Fibroblast of mammary gland (primary cell): ENCODE data around the gene TMEM184C.

ENCODE experiments used
- DNase-seq: peaks from one replicate; pipeline ENCODE4 v3.0.0-alpha.2; 2010; ENCODE audit warnings: low read depth
- H3K4me3 ChIP-seq: 2 replicates; pipeline ENCODE4 v1.5.1; 2011; ENCODE audit warnings: low read depth, mild to moderate bottlenecking, low read length, moderate library complexity; ENCODE audit not compliant: control insufficient read depth
- TF ChIP-seq, protein P1 (sequence below): conservative IDR thresholded peaks from 2 replicates; pipeline ENCODE4 v1.5.1; 2011; ENCODE audit warnings: low read depth, low read length, inconsistent platforms; ENCODE audit not compliant: control insufficient read depth, insufficient read depth

TMEM184C gene

DNA sequence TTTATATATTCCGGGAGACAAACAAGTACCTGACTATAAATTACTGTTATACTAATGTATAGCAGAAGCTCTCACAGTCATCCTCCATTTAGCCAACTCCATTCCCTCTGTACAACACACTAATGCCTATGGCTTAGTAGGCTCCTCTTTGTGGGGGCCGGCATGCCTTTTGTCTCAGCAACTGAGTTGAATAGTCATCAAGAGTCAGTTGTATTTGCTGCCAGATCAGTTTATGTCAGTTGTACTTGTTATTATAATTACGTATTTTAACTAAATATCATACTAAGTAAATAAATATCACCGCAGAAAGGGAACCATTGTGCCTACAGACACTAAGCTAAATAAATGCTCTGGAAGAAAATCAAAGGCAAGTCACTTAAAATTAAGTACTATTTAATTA lies 56.9 kb downstream of the TMEM184C start:
- H3K4me3 ChIP-seq: no peak overlapping the region
- TF ChIP-seq, protein P1, sequence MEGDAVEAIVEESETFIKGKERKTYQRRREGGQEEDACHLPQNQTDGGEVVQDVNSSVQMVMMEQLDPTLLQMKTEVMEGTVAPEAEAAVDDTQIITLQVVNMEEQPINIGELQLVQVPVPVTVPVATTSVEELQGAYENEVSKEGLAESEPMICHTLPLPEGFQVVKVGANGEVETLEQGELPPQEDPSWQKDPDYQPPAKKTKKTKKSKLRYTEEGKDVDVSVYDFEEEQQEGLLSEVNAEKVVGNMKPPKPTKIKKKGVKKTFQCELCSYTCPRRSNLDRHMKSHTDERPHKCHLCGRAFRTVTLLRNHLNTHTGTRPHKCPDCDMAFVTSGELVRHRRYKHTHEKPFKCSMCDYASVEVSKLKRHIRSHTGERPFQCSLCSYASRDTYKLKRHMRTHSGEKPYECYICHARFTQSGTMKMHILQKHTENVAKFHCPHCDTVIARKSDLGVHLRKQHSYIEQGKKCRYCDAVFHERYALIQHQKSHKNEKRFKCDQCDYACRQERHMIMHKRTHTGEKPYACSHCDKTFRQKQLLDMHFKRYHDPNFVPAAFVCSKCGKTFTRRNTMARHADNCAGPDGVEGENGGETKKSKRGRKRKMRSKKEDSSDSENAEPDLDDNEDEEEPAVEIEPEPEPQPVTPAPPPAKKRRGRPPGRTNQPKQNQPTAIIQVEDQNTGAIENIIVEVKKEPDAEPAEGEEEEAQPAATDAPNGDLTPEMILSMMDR: no peak
- no peak for DNase-seq

DNA sequence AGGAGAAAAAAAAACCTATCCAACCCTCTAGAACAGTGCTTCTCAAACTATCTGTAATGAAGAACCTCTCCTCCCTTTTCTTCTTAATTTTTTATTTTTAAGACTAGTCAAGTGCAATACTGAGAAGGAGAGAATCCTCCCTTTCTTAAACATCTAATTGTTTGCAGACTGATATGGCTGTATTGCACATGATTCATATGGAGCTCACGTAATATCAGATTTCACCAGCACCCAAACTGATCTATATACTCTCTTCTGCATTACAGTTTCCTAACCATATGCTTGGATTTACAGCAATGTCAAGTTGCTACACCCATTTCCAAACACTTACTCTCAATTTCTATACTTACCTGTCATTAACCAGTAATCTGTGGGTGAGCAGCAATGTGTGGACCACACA lies 57.3 kb downstream of the TMEM184C start:
- TF ChIP-seq, protein P1: no peak
- H3K4me3 ChIP-seq: no peak overlapping the region
- peak; percentile 46 for DNase-seq

DNA sequence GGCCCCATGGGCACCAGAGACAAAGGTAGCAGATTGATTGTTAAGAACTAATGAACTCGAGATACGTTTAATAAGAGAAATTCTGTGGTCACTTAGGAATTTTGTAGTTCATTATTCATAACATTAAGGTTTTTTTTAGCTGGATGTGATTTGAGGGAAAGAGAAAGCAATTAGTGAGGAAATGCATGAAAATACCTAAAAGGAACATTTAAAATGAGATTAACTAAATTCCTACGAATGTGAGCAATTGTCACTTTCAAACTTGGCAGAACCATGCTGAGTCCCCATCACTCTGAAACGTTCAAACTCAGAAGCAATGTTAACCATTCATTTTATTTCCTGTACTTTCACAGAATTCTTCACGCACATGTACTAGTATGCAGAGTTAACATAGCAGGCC lies 60.9 kb downstream of the TMEM184C start:
- H3K4me3 ChIP-seq: no peak overlapping the region
- no peak for DNase-seq
- TF ChIP-seq, protein P1: no peak

DNA sequence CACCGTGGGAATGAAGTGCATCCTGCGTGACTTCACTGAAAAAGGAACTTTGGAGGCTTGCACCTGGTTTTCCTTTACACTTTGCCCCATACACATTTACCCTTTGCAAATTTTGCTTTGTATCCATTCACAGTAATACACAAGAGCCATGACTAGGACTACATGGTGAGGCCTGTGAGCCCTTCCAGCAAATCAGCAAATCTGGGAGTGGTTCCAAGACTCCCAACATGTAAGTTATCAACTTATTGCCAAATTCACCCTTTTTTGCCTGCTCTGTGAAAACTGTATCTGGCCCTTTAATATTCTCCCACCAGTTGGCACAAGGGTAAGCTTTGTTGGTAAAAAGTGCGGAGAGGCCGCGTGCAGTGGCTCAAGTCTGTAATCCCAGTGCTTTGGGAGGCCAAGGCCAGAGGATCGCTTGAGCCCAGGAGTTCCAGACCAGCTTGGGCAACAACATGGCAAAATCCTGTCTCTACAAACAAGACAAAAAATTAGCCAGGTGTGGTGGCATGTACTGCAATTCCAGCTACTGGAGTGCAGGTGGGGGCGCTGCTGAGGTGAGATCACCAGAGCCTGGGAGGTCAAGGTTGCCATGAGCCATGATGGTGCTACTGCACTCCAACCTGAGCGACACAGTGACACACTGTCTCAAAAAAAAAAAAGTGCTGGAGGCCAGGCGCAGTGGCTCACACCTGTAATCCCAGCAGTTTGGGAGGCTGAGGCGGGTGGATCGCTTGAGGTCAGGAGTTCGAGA lies 61.8 kb downstream of the TMEM184C start:
- TF ChIP-seq, protein P1: no peak
- DNase-seq: peak; percentile 49

DNA sequence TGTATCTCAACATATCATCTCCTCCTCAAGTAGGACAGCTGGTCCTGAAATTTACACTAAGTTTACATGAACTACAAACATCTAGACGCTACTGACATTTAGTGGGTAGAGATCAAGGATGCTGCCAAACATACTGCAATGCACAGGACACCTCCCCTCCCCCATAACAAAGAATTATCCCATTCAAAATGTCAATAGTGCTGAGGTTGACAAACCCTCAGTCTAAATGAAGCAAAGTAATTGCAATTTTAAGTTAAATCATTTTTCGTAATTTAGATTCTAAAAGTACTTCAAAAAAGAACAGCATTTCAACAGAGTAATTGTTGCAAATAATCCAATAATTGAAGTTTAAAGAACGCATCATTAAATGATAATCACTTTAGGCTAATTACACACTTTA lies 65.6 kb downstream of the TMEM184C start:
- TF ChIP-seq, protein P1: no peak
- H3K4me3 ChIP-seq: peak overlapping the region; percentile 90
- no peak for DNase-seq

More for the DNA sequence above, 61.8 kb downstream of the TMEM184C start:
- no peak overlapping the region for H3K4me3 ChIP-seq

DNA sequence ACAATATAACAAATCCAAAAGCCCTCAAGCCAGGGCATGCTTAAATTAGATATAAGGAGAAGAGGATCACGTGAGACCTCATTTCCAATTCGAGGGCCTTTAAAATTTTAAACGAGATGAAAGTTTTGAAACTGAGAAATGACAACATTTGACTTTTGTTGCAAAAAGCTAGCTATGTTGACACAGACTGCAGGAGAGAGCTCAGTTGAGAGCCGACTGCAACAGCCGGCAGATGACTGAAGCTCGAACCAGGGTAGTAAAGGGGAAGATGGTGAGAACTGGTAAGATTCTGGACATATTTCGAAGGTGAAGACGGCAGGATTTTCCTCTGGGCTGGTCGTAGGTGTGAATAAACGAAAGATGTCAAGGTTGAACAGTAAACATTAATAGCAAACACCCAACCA lies 66.0 kb downstream of the TMEM184C start:
- peak; percentile 35 for DNase-seq
- TF ChIP-seq, protein P1: no peak
- peak overlapping the region; percentile 90 for H3K4me3 ChIP-seq
